ENCODE data around the gene CD40LG. TPM values are rescaled to one million over a fixed set of nuclear protein-coding genes. Genes with fewer than 3 reads are reported as not detected.

The CD40LG gene
- total RNA-seq, 1 donor from 2014 or later, result not detected

GRCh38 chrX:136643243-136643642, 4.7 kb upstream of the CD40LG start:
- no peaks in the 10 kb centered on the region for H3K4me1 ChIP-seq
- no peak for TF ChIP-seq CTCF (IDR thresholded peaks at IDR 0.05)
- no peak for TF ChIP-seq EZH2 (IDR thresholded peaks at IDR 0.05)
- no peak for TF ChIP-seq EZH2phosphoT487 (IDR thresholded peaks at IDR 0.05)
- H4K20me1 ChIP-seq (ENCODE audit: low read depth), result no peaks in the 10 kb centered on the region
- no peak overlapping the region for H3K27ac ChIP-seq
- Mint-ChIP-seq H3K9me3 (peaks cover 11% of the 10 kb centered on the region), H3K4me1 (no peaks in the 10 kb centered on the region), H3K27ac (no peak overlapping the region), H3K4me3 (no peak overlapping the region), H3K27me3 (ENCODE audit: insufficient read depth, low read depth) (peaks cover 2% of the 10 kb centered on the region), H3K36me3 (no peaks in the 10 kb centered on the region)
- DNase-seq (ENCODE audit: low spot score), result no peak
- H3F3A ChIP-seq (ENCODE audit: low read depth), result no peaks in the 10 kb centered on the region
- no peaks in the 10 kb centered on the region for H3K27me3 ChIP-seq
- H3K9ac ChIP-seq, result no peak overlapping the region
- no peaks in the 10 kb centered on the region for H3K36me3 ChIP-seq
- no peak overlapping the region for H2AFZ ChIP-seq (replicated peaks)
- H3K79me2 ChIP-seq (ENCODE audit: low read depth), result no peaks in the 10 kb centered on the region
- H3K4me2 ChIP-seq, result no peak overlapping the region
- no peak overlapping the region for H3K4me3 ChIP-seq
- peaks cover 9% of the 10 kb centered on the region for H3K9me3 ChIP-seq (ENCODE audit: low read depth)

- DNase-seq (ENCODE audit: low spot score), result no peak
- peaks cover 6% of the 10 kb centered on the region for H3K4me1 Mint-ChIP-seq
- no peaks in the 10 kb centered on the region for H4K20me1 ChIP-seq (ENCODE audit: low read depth)
- H3K9me3 Mint-ChIP-seq, result peaks cover 6% of the 10 kb centered on the region
- no peak overlapping the region for H3K4me3 Mint-ChIP-seq
- peaks cover 23% of the 10 kb centered on the region for H3K4me1 ChIP-seq
- H3K4me3 ChIP-seq, result no peak overlapping the region
- no peak overlapping the region for H3K27ac ChIP-seq
- H3K36me3 ChIP-seq, result no peaks in the 10 kb centered on the region
- no peak overlapping the region for H2AFZ ChIP-seq (replicated peaks)
- no peaks in the 10 kb centered on the region for H3K79me2 ChIP-seq (ENCODE audit: low read depth)
- no peak overlapping the region for H3K27ac Mint-ChIP-seq
- H3K4me2 ChIP-seq, result no peak overlapping the region
- H3K36me3 Mint-ChIP-seq, result no peaks in the 10 kb centered on the region
- H3K27me3 Mint-ChIP-seq (ENCODE audit: insufficient read depth, low read depth), result peaks cover 2% of the 10 kb centered on the region
- H3F3A ChIP-seq (ENCODE audit: low read depth), result no peaks in the 10 kb centered on the region
- TF ChIP-seq EZH2 (IDR thresholded peaks at IDR 0.05) (no peak), CTCF (IDR thresholded peaks at IDR 0.05) (no peak), EZH2phosphoT487 (IDR thresholded peaks at IDR 0.05) (no peak)
- no peaks in the 10 kb centered on the region for H3K27me3 ChIP-seq
- H3K9ac ChIP-seq, result no peak overlapping the region
- H3K9me3 ChIP-seq (ENCODE audit: low read depth), result peaks cover 9% of the 10 kb centered on the region
Measured at GRCh38 chrX:136646602-136647239, 1.2 kb upstream of the CD40LG start.

DNA sequence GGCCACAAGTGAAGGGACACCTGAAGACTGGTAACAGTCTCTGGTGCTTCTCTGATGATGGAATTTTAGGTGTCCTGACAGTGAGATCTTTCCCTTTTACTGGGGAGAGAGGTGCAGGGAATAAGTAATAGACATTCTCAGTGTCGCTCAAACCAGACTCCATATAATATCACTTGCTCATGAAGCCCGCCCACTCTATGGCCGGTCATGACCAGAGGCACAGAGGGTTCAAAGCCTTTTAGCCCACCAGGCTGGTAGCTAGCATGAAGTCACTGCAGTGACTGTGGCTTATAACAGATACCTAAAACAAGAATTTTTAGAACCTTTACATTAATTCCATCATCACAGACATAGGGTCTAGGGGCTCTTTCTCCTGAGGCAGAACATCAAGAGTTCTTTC, 2.9 kb downstream of the CD40LG start:
- Histone ChIP-seq H3K79me2 (ENCODE audit: low read depth) (no peaks in the 10 kb centered on the region), H3K4me1 (peaks cover 24% of the 10 kb centered on the region), H2AFZ (replicated peaks) (no peak overlapping the region), H3K27ac (no peak overlapping the region), H3K9me3 (ENCODE audit: low read depth) (peaks cover 4% of the 10 kb centered on the region), H3K4me2 (no peak overlapping the region), H3K27me3 (no peaks in the 10 kb centered on the region), H3K9ac (no peak overlapping the region), H4K20me1 (ENCODE audit: low read depth) (no peaks in the 10 kb centered on the region), H3K4me3 (no peak overlapping the region), H3F3A (ENCODE audit: low read depth) (no peaks in the 10 kb centered on the region), H3K36me3 (no peaks in the 10 kb centered on the region)
- peaks cover 8% of the 10 kb centered on the region for H3K9me3 Mint-ChIP-seq
- H3K27me3 Mint-ChIP-seq (ENCODE audit: insufficient read depth, low read depth), result no peaks in the 10 kb centered on the region
- H3K4me1 Mint-ChIP-seq, result peaks cover 6% of the 10 kb centered on the region
- H3K4me3 Mint-ChIP-seq, result no peak overlapping the region
- TF ChIP-seq EZH2phosphoT487 (IDR thresholded peaks at IDR 0.05) (no peak), EZH2 (IDR thresholded peaks at IDR 0.05) (no peak), CTCF (IDR thresholded peaks at IDR 0.05) (no peak)
- no peak for DNase-seq (ENCODE audit: low spot score)
- no peak overlapping the region for H3K27ac Mint-ChIP-seq
- no peaks in the 10 kb centered on the region for H3K36me3 Mint-ChIP-seq
